NCI-H446 treated with DMSO at 0.1 percent for 48 hours (cell line): ENCODE results near the gene AMPH.
"Not testable (repeated sequence)": the region's sequence is repeated elsewhere in the genome, so short reads cannot be mapped to it uniquely, and the experiment has no call there.

ENCODE experiments used
- DNase-seq: peaks from one replicate; lab custom pipeline; 2025; lab: John Stamatoyannopoulos, UW

Gene AMPH

GRCh38 chr7:38628630-38629385 lies 2.4 kb downstream of the AMPH start:
- no peak for DNase-seq

GRCh38 chr7:38625866-38626265 lies 5.3 kb downstream of the AMPH start:
- DNase-seq = no peak

- DNase-seq = peak; percentile 59
Measured at GRCh38 chr7:38615665-38616064, 15.5 kb downstream of the AMPH start.

GRCh38 chr7:38607466-38607865 lies 23.7 kb downstream of the AMPH start:
- DNase-seq = no peak

- no peak for DNase-seq
Measured at GRCh38 chr7:38600741-38601140, 30.4 kb downstream of the AMPH start.

- no peak for DNase-seq
Measured at GRCh38 chr7:38594949-38595348, 36.2 kb downstream of the AMPH start.

- DNase-seq = no peak
Measured at GRCh38 chr7:38592737-38593288, 38.4 kb downstream of the AMPH start.

GRCh38 chr7:38585572-38586354 lies 45.4 kb downstream of the AMPH start:
- DNase-seq = no peak

- DNase-seq = peak; percentile 64
Measured at GRCh38 chr7:38584443-38585210, 46.5 kb downstream of the AMPH start.

GRCh38 chr7:38580485-38580884 lies 50.7 kb downstream of the AMPH start:
- DNase-seq = no peak

GRCh38 chr7:38574086-38574485 lies 57.1 kb downstream of the AMPH start:
- DNase-seq = peak; percentile 67

GRCh38 chr7:38571620-38572019 lies 59.6 kb downstream of the AMPH start:
- not testable (repeated sequence) for DNase-seq

- no peak for DNase-seq
Measured at GRCh38 chr7:38568497-38568896, 62.7 kb downstream of the AMPH start.

- DNase-seq = no peak
Measured at GRCh38 chr7:38565289-38565688, 65.9 kb downstream of the AMPH start.

GRCh38 chr7:38563741-38564140 lies 67.4 kb downstream of the AMPH start:
- no peak for DNase-seq

- no peak for DNase-seq
Measured at GRCh38 chr7:38561166-38561565, 70.0 kb downstream of the AMPH start.

GRCh38 chr7:38558761-38559345 lies 72.3 kb downstream of the AMPH start:
- no peak for DNase-seq

- DNase-seq = no peak
Measured at GRCh38 chr7:38554586-38554985, 76.6 kb downstream of the AMPH start.

- DNase-seq = no peak
Measured at GRCh38 chr7:38550836-38551235, 80.3 kb downstream of the AMPH start.

- no peak for DNase-seq
Measured at GRCh38 chr7:38548605-38549004, 82.6 kb downstream of the AMPH start.

- DNase-seq = no peak
Measured at GRCh38 chr7:38546763-38547162, 84.4 kb downstream of the AMPH start.

- no peak for DNase-seq
Measured at GRCh38 chr7:38545977-38546376, 85.2 kb downstream of the AMPH start.
